K562 (cell line): Measurements from ENCODE around the gene RNF126. TPM values are rescaled to one million over a fixed set of nuclear protein-coding genes. Genes with fewer than 3 reads are reported as not detected.

Experiments
- ATAC-seq: fragments of 200-7000 bp; cut with Tn5 transposase; 3 replicates; pipeline ENCODE4 v1.9.1; 2020; ENCODE audit warnings: moderate library complexity
- BruUV-seq: library from RNA; stranded (reverse); fragments of 400-500 nt; replicated peaks from 2 replicates; lab custom pipeline; 2021; lab: Mats Ljungman, UMichigan
- CTCF ChIA-PET: fragments of 300-600 bp; formaldehyde crosslinking; extraction: SDS; loops from one replicate; lab custom pipeline; 2021; ENCODE audit warnings: low intra/inter-chr PET ratio; lab: Yijun Ruan, JAX
- POLR2A ChIA-PET: fragments of 300-600, 350-650 bp; sonication (Branson Sonifier 250); formaldehyde crosslinking; extraction: SDS; loops from one replicate; lab custom pipeline; 2021; ENCODE audit warnings: antibody characterized with exemption, inconsistent platforms; lab: Yijun Ruan, JAX
- DNase-seq, 4 experiments: peaks; one replicate each; pipeline versions ENCODE4 v3.0.0 to v3.0.0-alpha.2; 2011 to 2018; ENCODE audit warnings: low spot score in 3 of 4, mixed read lengths in 3 of 4; ENCODE audit errors: extremely low read depth in 1 of 4
- FAIRE-seq: peaks from 2 replicates; lab custom pipeline; 2011; peaks lifted over from hg19 to GRCh38; lab: Jason Lieb, UNC
- H2AFZ ChIP-seq: 2 replicates; pipeline ENCODE4 v1.6.0; 2011; ENCODE audit warnings: low read depth, low read length, control low read depth, inconsistent platforms
- H3K27ac ChIP-seq: fragments of 200-600 bp; 3 replicates; pipeline ENCODE4 v1.8.0; 2011; ENCODE audit warnings: low read depth, mild to moderate bottlenecking, control low read depth, inconsistent platforms, low read length, moderate library complexity, mixed read lengths; ENCODE audit errors: extremely low read depth
- H3K27me3 ChIP-seq, 2 experiments: fragments of 300-600 bp in 1 of 2; 2 replicates in 1 of 2; 3 replicates in 1 of 2; pipeline versions ENCODE4 v1.6.0 to v1.8.0; 2011; ENCODE audit warnings: inconsistent platforms in 2 of 2, low read length in 2 of 2, mild to moderate bottlenecking in 1 of 2, mixed read lengths in 1 of 2, moderate library complexity in 1 of 2; ENCODE audit not compliant: control insufficient read depth in 2 of 2, insufficient read depth in 2 of 2
- H3K36me3 ChIP-seq: fragments of 300-600 bp; 3 replicates; pipeline ENCODE4 v1.8.0; 2011; ENCODE audit warnings: mild to moderate bottlenecking, low read length, inconsistent platforms; ENCODE audit not compliant: control insufficient read depth, insufficient read depth
- H3K4me1 ChIP-seq, 2 experiments: fragments of 200-600 bp in 1 of 2; replicated peaks in 1 of 2; 2 replicates in 1 of 2; 3 replicates in 1 of 2; pipeline versions ENCODE4 v1.5.1 to v1.8.0; 2011; ENCODE audit warnings: inconsistent platforms in 2 of 2, low read length in 2 of 2, mild to moderate bottlenecking in 1 of 2, mixed read lengths in 1 of 2, moderate library complexity in 1 of 2; ENCODE audit not compliant: control insufficient read depth in 2 of 2, insufficient read depth in 2 of 2
- H3K4me2 ChIP-seq: 2 replicates; pipeline ENCODE4 v1.6.1; 2011; ENCODE audit warnings: low read length, control low read depth, inconsistent platforms, mixed read lengths; ENCODE audit not compliant: insufficient read depth
- H3K4me3 ChIP-seq: fragments of 200-600 bp; sonication (generic), shearing (Covaris generic); 2 replicates; pipeline ENCODE4 v1.5.1; 2016; ENCODE audit warnings: control low read depth, inconsistent platforms
- H3K79me2 ChIP-seq: fragments of 200-600 bp; 3 replicates; pipeline ENCODE4 v1.8.0; 2011; ENCODE audit warnings: low read length, inconsistent platforms; ENCODE audit not compliant: control insufficient read depth, insufficient read depth
- H3K9ac ChIP-seq, 2 experiments: 2 replicates each; pipeline versions ENCODE4 v1.6.0 to v1.6.1; 2011; ENCODE audit warnings: low read depth in 2 of 2, low read length in 2 of 2, control low read depth in 1 of 2, inconsistent platforms in 1 of 2, mild to moderate bottlenecking in 1 of 2, mixed read lengths in 1 of 2; ENCODE audit not compliant: insufficient read depth in 1 of 2
- H3K9me1 ChIP-seq: one replicate; pipeline ENCODE4 v1.6.0; 2011; ENCODE audit warnings: inconsistent platforms, mild to moderate bottlenecking, low read length, moderate library complexity; ENCODE audit not compliant: control insufficient read depth, insufficient read depth
- H3K9me3 ChIP-seq: replicated peaks from 2 replicates; pipeline ENCODE4 v1.5.1; 2011; ENCODE audit warnings: low read depth, low read length, inconsistent platforms; ENCODE audit not compliant: control insufficient read depth, insufficient read depth
- H4K20me1 ChIP-seq: replicated peaks from 2 replicates; pipeline ENCODE4 v1.6.1; 2011; ENCODE audit warnings: low read length, inconsistent platforms, mixed read lengths; ENCODE audit not compliant: control insufficient read depth, insufficient read depth
- DACH1 ChIP-seq: fragments of 450-650 bp; IDR thresholded peaks from 2 replicates; pipeline ENCODE4 v1.6.1; 2018; ENCODE audit not compliant: partially characterized antibody
- E2F3 ChIP-seq: fragments of 250-450 bp; sonication (Bioruptor Pico); IDR thresholded peaks from 2 replicates; pipeline ENCODE4 v1.4.0; 2020; ENCODE audit warnings: mild to moderate bottlenecking
- EGR1 ChIP-seq: fragments of 450-650 bp; conservative IDR thresholded peaks from 2 replicates; pipeline ENCODE4 v1.6.1; 2017; ENCODE audit warnings: mild to moderate bottlenecking
- FOXJ3 ChIP-seq: sonication (generic); formaldehyde crosslinking; IDR thresholded peaks from 2 replicates; pipeline ENCODE4 v1.4.0; 2020; ENCODE audit warnings: mild to moderate bottlenecking, missing genetic modification reagents
- GABPB1 ChIP-seq: sonication (generic); formaldehyde crosslinking; IDR thresholded peaks from 2 replicates; pipeline ENCODE4 v1.8.0; 2022; ENCODE audit warnings: mild to moderate bottlenecking, missing genetic modification reagents
- HNRNPH1 ChIP-seq: fragments of 200-400 bp; formaldehyde crosslinking; optimal IDR thresholded peaks from 2 replicates; pipeline ENCODE3; 2017; ENCODE audit warnings: low read depth, mild to moderate bottlenecking, low read length, moderate library complexity
- ILF3 ChIP-seq: fragments of 450-650 bp; IDR thresholded peaks from 2 replicates; pipeline ENCODE4 v1.6.1; 2018; ENCODE audit warnings: antibody characterized with exemption, mild to moderate bottlenecking, moderate library complexity, borderline replicate concordance
- PHB ChIP-seq: fragments of 250-450 bp; sonication (Bioruptor Pico); IDR thresholded peaks from 2 replicates; pipeline ENCODE4 v1.5.0; 2021
- RNF2 ChIP-seq: sonication (generic); IDR thresholded peaks from 2 replicates; pipeline ENCODE4 v1.6.1; 2016
- SAP30 ChIP-seq: fragments of 200-600 bp; sonication (generic); IDR thresholded peaks from 2 replicates; pipeline ENCODE4 v1.6.1; 2012; ENCODE audit warnings: borderline replicate concordance, low read depth, mild to moderate bottlenecking, moderate library complexity, low read length, control low read depth, inconsistent platforms; ENCODE audit not compliant: insufficient read depth, poor library complexity, severe bottlenecking
- SREBF2 ChIP-seq: sonication (generic); formaldehyde crosslinking; IDR thresholded peaks from 2 replicates; pipeline ENCODE4 v1.4.0; 2020; ENCODE audit warnings: mild to moderate bottlenecking, missing genetic modification reagents
- VEZF1 ChIP-seq: fragments of 200-800 bp; sonication (Bioruptor generic); IDR thresholded peaks from 2 replicates; pipeline ENCODE4 v1.6.1; 2017; ENCODE audit warnings: missing genetic modification characterization, missing compliant biosample characterization
- ZBTB7A ChIP-seq: IDR thresholded peaks from 2 replicates; pipeline ENCODE4 v1.6.1; 2011; ENCODE audit warnings: low read depth, mild to moderate bottlenecking, low read length, moderate library complexity, borderline replicate concordance; ENCODE audit not compliant: control insufficient read depth
- ZNF584 ChIP-seq: fragments of 200-800 bp; sonication (Bioruptor generic); IDR thresholded peaks from 2 replicates; pipeline ENCODE4 v1.6.1; 2016; ENCODE audit warnings: low read depth, mild to moderate bottlenecking, missing genetic modification characterization, missing compliant biosample characterization
- WGBS: fragments of 100-300 bp; shearing (Covaris generic); methylation state at CpG from one replicate; pipeline ENCODE4 v1.1.6; 2016; ENCODE audit warnings: low coverage, mixed read lengths; ENCODE audit not compliant: insufficient coverage; ENCODE audit errors: missing lambda C conversion rate; 5-methylcytosine and 5-hydroxymethylcytosine counted together
- in situ Hi-C: fragments of 300-500 bp; cut with MboI; formaldehyde crosslinking; loops from 4 replicates; pipeline ENCODE4 v1.15.0; 2018; ENCODE audit warnings: inconsistent platforms, mixed read lengths
- intact Hi-C: fragments of 100-400 bp; cut with micrococcal nuclease; formaldehyde crosslinking; loops from 2 replicates; pipeline ENCODE4 v1.14.2; 2022
- polyA plus RNA-seq, 8 experiments: library from polyadenylated mRNA; depleted of rRNA in 4 of 8; stranded (reverse) in 5 of 8; unstranded in 3 of 8; fragments of >200 nt; fragmentation: Nextera tagmentation in 2 of 8; fragmentation: Illumina TruSeq in 1 of 8; extraction: Ambion mirVana in 2 of 8; extraction: Trizol in 1 of 8; gene quantifications; 2 replicates each; pipeline versions ENCODE4 v1.2.1 to v1.2.3, GENCODE V29; 2011 to 2014; ENCODE audit warnings: inconsistent platforms in 1 of 8, missing spikeins in 1 of 8
- total RNA-seq, 7 experiments: library from RNA; depleted of rRNA in 6 of 7; stranded (reverse); fragments of >200 nt in 6 of 7; fragmentation: Illumina TruSeq in 2 of 7; extraction: Trizol in 2 of 7; gene quantifications; 2 replicates each; pipeline versions ENCODE4 v1.2.1 to v1.2.3, GENCODE V29; 2011 to 2021; ENCODE audit warnings: low replicate concordance in 1 of 7
- TF ChIP-seq, protein P1 (sequence below): fragments of 450-650 bp; formaldehyde crosslinking; IDR thresholded peaks from 2 replicates; pipeline ENCODE4 v1.4.0; 2022; ENCODE audit warnings: mild to moderate bottlenecking, moderate library complexity
- TF ChIP-seq, protein P2 (sequence below): fragments of 450-650 bp; formaldehyde crosslinking; IDR thresholded peaks from 2 replicates; pipeline ENCODE4 v1.4.0; 2020; ENCODE audit warnings: mild to moderate bottlenecking, moderate library complexity
- TF ChIP-seq, protein P3 (sequence below): sonication (generic); formaldehyde crosslinking; IDR thresholded peaks from 2 replicates; pipeline ENCODE4 v1.8.1; 2023; ENCODE audit warnings: mild to moderate bottlenecking, missing genetic modification reagents

Gene RNF126
- total and polyA plus RNA-seq, 9 of the 15 experiments (the other 6 are each of a cell fraction or from before 2014, with no cell fraction given), result 0.27 to 101 (median 12.3) TPM

DNA sequence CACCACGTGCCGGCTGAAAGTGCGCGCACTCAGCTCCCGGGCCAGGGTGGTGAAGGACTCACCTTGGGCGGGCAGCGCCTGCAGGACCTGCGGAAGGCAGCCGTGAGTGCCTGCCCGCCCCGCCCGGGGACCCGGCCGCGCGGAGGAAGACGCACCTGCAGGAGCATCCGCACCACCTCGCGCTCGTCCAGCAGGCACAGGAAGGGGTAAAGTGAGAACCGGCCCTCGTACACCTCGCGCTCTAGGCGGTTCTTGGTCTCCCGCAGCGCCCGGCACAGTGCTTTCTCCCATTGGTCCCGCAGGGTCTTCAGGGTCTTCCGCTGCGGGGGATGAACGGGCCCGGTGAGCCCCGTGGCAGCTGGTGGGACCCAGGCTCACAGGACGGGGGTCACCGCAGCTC lies 40.3 kb downstream of the RNF126 start:
- intact Hi-C loops (no loop called here), in situ Hi-C loops (no loop called here)
- no peak for DNase-seq
- ATAC-seq, result no peak
- no peak overlapping the region for H3K9ac ChIP-seq
- WGBS, result 98% methylated on average over 18 of the region's 37 CpGs
- no peaks in the 10 kb centered on the region; the same call in 1 of the 2 replicates for H3K9me3 ChIP-seq
- TF ChIP-seq SAP30, result no peak
- TF ChIP-seq PHB, result no peak
- TF ChIP-seq, protein P1, sequence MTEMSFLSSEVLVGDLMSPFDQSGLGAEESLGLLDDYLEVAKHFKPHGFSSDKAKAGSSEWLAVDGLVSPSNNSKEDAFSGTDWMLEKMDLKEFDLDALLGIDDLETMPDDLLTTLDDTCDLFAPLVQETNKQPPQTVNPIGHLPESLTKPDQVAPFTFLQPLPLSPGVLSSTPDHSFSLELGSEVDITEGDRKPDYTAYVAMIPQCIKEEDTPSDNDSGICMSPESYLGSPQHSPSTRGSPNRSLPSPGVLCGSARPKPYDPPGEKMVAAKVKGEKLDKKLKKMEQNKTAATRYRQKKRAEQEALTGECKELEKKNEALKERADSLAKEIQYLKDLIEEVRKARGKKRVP, result no peak
- TF ChIP-seq ZBTB7A, result no peak
- no peak for TF ChIP-seq GABPB1 (CRISPR knock-in tag)
- TF ChIP-seq EGR1, result no peak
- TF ChIP-seq, protein P2, sequence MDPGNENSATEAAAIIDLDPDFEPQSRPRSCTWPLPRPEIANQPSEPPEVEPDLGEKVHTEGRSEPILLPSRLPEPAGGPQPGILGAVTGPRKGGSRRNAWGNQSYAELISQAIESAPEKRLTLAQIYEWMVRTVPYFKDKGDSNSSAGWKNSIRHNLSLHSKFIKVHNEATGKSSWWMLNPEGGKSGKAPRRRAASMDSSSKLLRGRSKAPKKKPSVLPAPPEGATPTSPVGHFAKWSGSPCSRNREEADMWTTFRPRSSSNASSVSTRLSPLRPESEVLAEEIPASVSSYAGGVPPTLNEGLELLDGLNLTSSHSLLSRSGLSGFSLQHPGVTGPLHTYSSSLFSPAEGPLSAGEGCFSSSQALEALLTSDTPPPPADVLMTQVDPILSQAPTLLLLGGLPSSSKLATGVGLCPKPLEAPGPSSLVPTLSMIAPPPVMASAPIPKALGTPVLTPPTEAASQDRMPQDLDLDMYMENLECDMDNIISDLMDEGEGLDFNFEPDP (CRISPR knock-in tag), result no peak
- TF ChIP-seq RNF2, result no peak
- TF ChIP-seq DACH1, result no peak
- TF ChIP-seq E2F3, result no peak
- TF ChIP-seq ZNF584 (CRISPR knock-in tag), result no peak
- no peak for TF ChIP-seq FOXJ3 (CRISPR knock-in tag)
- no peak for TF ChIP-seq HNRNPH1
- no peak for TF ChIP-seq ILF3
- TF ChIP-seq, protein P3, sequence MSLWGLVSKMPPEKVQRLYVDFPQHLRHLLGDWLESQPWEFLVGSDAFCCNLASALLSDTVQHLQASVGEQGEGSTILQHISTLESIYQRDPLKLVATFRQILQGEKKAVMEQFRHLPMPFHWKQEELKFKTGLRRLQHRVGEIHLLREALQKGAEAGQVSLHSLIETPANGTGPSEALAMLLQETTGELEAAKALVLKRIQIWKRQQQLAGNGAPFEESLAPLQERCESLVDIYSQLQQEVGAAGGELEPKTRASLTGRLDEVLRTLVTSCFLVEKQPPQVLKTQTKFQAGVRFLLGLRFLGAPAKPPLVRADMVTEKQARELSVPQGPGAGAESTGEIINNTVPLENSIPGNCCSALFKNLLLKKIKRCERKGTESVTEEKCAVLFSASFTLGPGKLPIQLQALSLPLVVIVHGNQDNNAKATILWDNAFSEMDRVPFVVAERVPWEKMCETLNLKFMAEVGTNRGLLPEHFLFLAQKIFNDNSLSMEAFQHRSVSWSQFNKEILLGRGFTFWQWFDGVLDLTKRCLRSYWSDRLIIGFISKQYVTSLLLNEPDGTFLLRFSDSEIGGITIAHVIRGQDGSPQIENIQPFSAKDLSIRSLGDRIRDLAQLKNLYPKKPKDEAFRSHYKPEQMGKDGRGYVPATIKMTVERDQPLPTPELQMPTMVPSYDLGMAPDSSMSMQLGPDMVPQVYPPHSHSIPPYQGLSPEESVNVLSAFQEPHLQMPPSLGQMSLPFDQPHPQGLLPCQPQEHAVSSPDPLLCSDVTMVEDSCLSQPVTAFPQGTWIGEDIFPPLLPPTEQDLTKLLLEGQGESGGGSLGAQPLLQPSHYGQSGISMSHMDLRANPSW, result no peak
- no peak for TF ChIP-seq SREBF2
- TF ChIP-seq VEZF1, result no peak
- 0 out of 3 replicates have a peak, but pooled peaks cover 2% of the 10 kb centered on the region for H3K79me2 ChIP-seq
- no peak for FAIRE-seq
- no peak overlapping the region for H3K4me2 ChIP-seq
- H3K4me1 ChIP-seq, result peaks cover 0 to 14% of the 10 kb centered on the region in 2 experiments; a peak in 1 of 5 replicates
- no peak overlapping the region for H3K4me3 ChIP-seq
- no peaks in the 10 kb centered on the region for H3K27me3 ChIP-seq
- CTCF ChIA-PET, result no interaction called here
- H2AFZ ChIP-seq, result no peak overlapping the region
- no TSS peak for BruUV-seq
- H3K36me3 ChIP-seq, result peaks cover 79% of the 10 kb centered on the region; the same call in 2 of the 3 replicates
- no peak overlapping the region for H3K27ac ChIP-seq
- no peaks in the 10 kb centered on the region for H4K20me1 ChIP-seq
- H3K9me1 ChIP-seq, result no peaks in the 10 kb centered on the region
- POLR2A ChIA-PET, result no interaction called here
